Measurements from ENCODE around the gene SPATA19. TPM values are rescaled to one million over a fixed set of nuclear protein-coding genes. Genes with fewer than 3 reads are reported as not detected.

Gene SPATA19
- total and polyA plus RNA-seq, 2 experiments from 2014 or later, result not detected

GRCh38 chr11:133810766-133811165 lies 34.5 kb downstream of the SPATA19 start:
- no peaks in the 10 kb centered on the region for H3K9me3 ChIP-seq (ENCODE audit: low read depth)
- no peaks in the 10 kb centered on the region for H3K36me3 ChIP-seq
- H3K27me3 ChIP-seq, result no peaks in the 10 kb centered on the region
- no peaks in the 10 kb centered on the region for H3K4me1 ChIP-seq (ENCODE audit: low read depth)
- H3K27ac ChIP-seq, result no peak overlapping the region
- TF ChIP-seq, protein P1, sequence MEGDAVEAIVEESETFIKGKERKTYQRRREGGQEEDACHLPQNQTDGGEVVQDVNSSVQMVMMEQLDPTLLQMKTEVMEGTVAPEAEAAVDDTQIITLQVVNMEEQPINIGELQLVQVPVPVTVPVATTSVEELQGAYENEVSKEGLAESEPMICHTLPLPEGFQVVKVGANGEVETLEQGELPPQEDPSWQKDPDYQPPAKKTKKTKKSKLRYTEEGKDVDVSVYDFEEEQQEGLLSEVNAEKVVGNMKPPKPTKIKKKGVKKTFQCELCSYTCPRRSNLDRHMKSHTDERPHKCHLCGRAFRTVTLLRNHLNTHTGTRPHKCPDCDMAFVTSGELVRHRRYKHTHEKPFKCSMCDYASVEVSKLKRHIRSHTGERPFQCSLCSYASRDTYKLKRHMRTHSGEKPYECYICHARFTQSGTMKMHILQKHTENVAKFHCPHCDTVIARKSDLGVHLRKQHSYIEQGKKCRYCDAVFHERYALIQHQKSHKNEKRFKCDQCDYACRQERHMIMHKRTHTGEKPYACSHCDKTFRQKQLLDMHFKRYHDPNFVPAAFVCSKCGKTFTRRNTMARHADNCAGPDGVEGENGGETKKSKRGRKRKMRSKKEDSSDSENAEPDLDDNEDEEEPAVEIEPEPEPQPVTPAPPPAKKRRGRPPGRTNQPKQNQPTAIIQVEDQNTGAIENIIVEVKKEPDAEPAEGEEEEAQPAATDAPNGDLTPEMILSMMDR (IDR thresholded peaks at IDR 0.05; ENCODE audit: low read depth, low read length), result no peak
- no peak overlapping the region for H3K4me3 ChIP-seq
- DNase-seq (ENCODE audit: low read depth in 1 of 2, low spot score in 1 of 2), result no peak

DNA sequence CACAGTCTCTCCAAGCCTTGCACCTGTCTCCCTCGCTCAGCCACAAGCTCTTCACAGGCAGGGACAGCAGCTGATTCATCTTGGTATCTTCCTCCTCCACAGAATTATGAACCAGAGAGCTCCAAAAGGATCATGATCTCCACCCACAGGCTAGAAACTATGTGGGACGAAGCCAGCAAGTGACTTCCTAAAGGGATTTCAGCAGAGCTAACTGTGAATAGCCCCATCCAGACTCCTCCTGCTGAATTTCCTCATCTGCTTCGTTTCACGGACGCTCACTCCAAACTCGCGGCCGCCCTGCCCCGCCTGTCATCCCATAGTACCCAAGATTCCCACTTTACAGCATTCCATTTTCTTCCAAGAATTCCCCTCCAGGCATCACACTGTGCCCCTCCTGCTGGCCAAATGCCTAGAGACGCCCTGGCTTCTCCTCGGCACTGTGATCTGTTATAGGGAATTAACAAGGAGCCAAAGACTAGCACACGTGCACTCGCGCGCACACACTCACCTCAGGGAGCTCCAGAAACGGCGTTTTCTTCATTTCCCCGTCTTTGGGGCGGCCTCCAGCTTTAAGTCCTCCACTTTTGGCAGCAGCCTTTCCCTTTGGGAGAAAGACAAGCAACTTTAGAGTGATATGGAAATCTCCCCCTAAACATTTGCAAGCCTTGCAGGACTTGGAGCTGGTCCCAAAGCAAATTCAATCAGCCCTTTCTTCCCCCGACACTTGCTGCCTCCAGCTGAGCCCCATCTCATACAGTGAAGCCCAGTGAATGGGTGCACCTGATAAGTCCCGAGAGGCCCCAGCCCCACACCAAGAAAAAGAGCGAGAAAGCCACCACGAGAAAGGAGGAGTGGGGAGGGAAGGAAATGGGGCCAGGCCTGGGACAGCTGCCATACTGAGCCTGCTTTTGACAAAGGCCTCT lies 35.5 kb downstream of the SPATA19 start:
- TF ChIP-seq, protein P1 (IDR thresholded peaks at IDR 0.05; ENCODE audit: low read depth, low read length), result no peak
- peak in 1 of 2 donors; percentile 15 for DNase-seq (ENCODE audit: low read depth in 1 of 2, low spot score in 1 of 2)
- Histone ChIP-seq H3K36me3 (no peaks in the 10 kb centered on the region), H3K27me3 (no peaks in the 10 kb centered on the region), H3K9me3 (ENCODE audit: low read depth) (no peaks in the 10 kb centered on the region), H3K4me1 (ENCODE audit: low read depth) (no peaks in the 10 kb centered on the region), H3K4me3 (no peak overlapping the region), H3K27ac (no peak overlapping the region)

DNA sequence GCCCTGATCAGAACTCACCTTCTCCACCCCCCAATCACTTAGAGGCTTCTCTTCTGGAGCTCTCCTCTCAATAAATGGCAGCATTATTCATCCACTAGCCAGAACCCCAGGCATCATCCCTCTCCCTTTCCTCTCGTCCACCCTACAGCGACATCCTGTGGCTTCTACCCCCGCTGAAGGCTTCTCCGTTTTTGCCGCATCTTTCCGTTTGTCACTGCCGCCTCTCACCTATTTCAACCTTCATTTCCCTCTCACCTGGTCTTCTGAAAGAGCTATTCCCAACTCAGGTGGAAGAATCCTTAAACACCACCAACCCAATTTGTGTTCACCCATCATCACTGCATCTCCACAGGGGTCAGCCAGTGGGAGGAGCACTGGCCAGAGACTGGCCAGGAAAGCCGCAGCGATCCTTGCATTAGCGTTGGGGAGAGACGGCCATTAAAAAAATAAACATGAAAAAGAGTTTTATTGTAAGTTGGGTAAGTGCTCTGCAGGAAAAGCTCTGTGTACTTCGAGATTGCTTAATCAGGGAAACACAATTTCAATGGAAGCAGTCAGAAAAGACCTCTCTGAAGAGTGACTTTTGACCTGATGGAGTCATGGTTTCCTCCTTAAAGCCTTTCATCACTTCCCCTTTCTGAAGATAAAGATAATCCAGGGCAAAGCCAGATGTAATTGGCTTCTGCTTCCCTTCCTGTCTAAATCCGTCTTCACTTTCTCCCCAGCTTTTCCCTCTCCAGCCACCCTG lies 36.7 kb downstream of the SPATA19 start:
- H3K4me3 ChIP-seq, result no peak overlapping the region
- H3K27ac ChIP-seq, result no peak overlapping the region
- H3K9me3 ChIP-seq (ENCODE audit: low read depth), result no peaks in the 10 kb centered on the region
- DNase-seq (ENCODE audit: low read depth in 1 of 2, low spot score in 1 of 2), result peak in 1 of 2 donors; percentile 18
- H3K36me3 ChIP-seq, result no peaks in the 10 kb centered on the region
- no peaks in the 10 kb centered on the region for H3K4me1 ChIP-seq (ENCODE audit: low read depth)
- TF ChIP-seq, protein P1 (IDR thresholded peaks at IDR 0.05; ENCODE audit: low read depth, low read length), result no peak
- H3K27me3 ChIP-seq, result no peaks in the 10 kb centered on the region

DNA sequence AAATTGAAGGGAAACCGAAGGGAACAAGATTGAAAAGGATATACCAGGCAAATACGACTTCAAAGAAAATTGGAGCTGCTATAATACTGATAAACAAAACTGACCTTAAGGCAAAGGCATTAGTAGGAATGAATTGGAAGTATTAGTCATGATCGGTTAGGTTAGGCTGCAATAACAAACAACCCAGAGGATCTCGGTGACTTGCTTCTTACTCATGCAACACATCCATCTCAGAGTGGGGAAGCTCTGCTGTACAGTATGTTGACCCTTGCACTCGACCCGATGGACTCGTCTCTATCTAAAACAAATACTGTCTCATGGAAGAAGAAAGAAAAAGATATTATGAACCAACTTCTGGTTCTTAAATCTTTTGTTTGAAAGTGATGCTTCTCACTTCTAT lies 42.3 kb downstream of the SPATA19 start:
- no peaks in the 10 kb centered on the region for H3K9me3 ChIP-seq (ENCODE audit: low read depth)
- no peaks in the 10 kb centered on the region for H3K27me3 ChIP-seq
- no peak overlapping the region for H3K27ac ChIP-seq
- H3K36me3 ChIP-seq, result no peaks in the 10 kb centered on the region
- TF ChIP-seq, protein P1 (IDR thresholded peaks at IDR 0.05; ENCODE audit: low read depth, low read length), result no peak
- DNase-seq (ENCODE audit: low read depth in 1 of 2, low spot score in 1 of 2), result no peak
- no peak overlapping the region for H3K4me3 ChIP-seq
- no peaks in the 10 kb centered on the region for H3K4me1 ChIP-seq (ENCODE audit: low read depth)

GRCh38 chr11:133801356-133801755 lies 44.0 kb downstream of the SPATA19 start:
- TF ChIP-seq, protein P1 (IDR thresholded peaks at IDR 0.05; ENCODE audit: low read depth, low read length), result no peak
- DNase-seq (ENCODE audit: low read depth in 1 of 2, low spot score in 1 of 2), result no peak
- Histone ChIP-seq H3K4me1 (ENCODE audit: low read depth) (no peaks in the 10 kb centered on the region), H3K9me3 (ENCODE audit: low read depth) (no peaks in the 10 kb centered on the region), H3K27ac (no peak overlapping the region), H3K36me3 (no peaks in the 10 kb centered on the region), H3K4me3 (no peak overlapping the region), H3K27me3 (no peaks in the 10 kb centered on the region)

Measured in cardiac muscle cell (in vitro differentiated cells and primary cell).